ENCODE data around the gene PYCARD.

PYCARD gene

GRCh38 chr16:31157136-31157535, 45.4 kb downstream of the PYCARD start:
- H3K4me3 ChIP-seq (ENCODE audit: low read depth in 1 of 2, low read length in 2 of 2): no peak overlapping the region
- no peak overlapping the region for H3K27ac ChIP-seq (ENCODE audit: low read length)
- H3K9ac ChIP-seq (ENCODE audit: low read depth, low read length): no peak overlapping the region
- no peaks in the 10 kb centered on the region for H3K79me2 ChIP-seq (ENCODE audit: insufficient read depth, low read length)
- TF ChIP-seq, protein P1, sequence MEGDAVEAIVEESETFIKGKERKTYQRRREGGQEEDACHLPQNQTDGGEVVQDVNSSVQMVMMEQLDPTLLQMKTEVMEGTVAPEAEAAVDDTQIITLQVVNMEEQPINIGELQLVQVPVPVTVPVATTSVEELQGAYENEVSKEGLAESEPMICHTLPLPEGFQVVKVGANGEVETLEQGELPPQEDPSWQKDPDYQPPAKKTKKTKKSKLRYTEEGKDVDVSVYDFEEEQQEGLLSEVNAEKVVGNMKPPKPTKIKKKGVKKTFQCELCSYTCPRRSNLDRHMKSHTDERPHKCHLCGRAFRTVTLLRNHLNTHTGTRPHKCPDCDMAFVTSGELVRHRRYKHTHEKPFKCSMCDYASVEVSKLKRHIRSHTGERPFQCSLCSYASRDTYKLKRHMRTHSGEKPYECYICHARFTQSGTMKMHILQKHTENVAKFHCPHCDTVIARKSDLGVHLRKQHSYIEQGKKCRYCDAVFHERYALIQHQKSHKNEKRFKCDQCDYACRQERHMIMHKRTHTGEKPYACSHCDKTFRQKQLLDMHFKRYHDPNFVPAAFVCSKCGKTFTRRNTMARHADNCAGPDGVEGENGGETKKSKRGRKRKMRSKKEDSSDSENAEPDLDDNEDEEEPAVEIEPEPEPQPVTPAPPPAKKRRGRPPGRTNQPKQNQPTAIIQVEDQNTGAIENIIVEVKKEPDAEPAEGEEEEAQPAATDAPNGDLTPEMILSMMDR (IDR thresholded peaks at IDR 0.05; ENCODE audit: borderline replicate concordance, extremely low read depth, low read length, poor library complexity, severe bottlenecking): no peak
- TF ChIP-seq EZH2 (IDR thresholded peaks at IDR 0.05; ENCODE audit: borderline replicate concordance, low read depth, low read length, severe bottlenecking): no peak
- DNase-seq (no peak), ATAC-seq (ENCODE audit: insufficient read depth, low read depth) (no peak)
- H3K4me2 ChIP-seq (ENCODE audit: insufficient read depth, low read length): no peak overlapping the region
- H3K27me3 ChIP-seq (ENCODE audit: insufficient read depth, low read length, poor library complexity): no peaks in the 10 kb centered on the region
- H3K9me3 ChIP-seq (ENCODE audit: insufficient read depth, low read length, severe bottlenecking): no peaks in the 10 kb centered on the region
- H2AFZ ChIP-seq (ENCODE audit: low read depth, low read length): no peak overlapping the region
- H3K4me1 ChIP-seq (ENCODE audit: insufficient read depth, low read length): no peaks in the 10 kb centered on the region
- H3K36me3 ChIP-seq (ENCODE audit: insufficient read depth, low read length): no peaks in the 10 kb centered on the region
- H4K20me1 ChIP-seq (ENCODE audit: insufficient read depth, low read length): no peaks in the 10 kb centered on the region

Data from DND-41 (cell line).